ENCODE measurements around the gene NKX1-1.
"Not testable (repeated sequence)": the region's sequence is repeated elsewhere in the genome, so short reads cannot be mapped to it uniquely, and the experiment has no call there.

The NKX1-1 gene

DNA sequence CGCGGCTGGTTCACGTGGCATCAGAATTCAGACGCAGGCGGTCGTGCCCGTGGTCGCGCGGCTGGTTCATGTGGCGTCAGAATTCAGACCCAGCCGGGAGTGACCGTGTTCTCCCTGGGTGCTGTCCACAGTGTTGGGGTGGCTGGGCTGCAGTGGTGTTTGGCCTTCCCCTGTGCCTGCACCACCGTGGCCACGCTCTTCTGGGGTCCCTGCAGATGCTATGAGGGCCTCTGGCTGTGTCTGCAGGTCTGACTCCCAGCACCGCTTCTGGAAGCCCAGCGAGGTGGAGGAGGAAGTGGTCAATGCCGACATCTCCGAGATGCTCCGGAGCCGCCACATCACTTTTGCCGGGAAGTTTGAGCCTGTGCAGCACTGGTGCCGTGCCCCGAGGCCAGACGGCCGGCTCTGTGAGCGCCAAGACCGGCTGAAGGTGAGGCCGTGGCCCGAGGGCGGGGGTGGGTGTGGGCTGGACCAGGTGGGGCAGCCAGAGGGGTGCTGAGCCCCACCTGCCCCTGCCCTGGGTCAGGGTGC, 26.4 kb downstream of the NKX1-1 start:
- Mint-ChIP-seq H3K27me3 (no peaks in the 10 kb centered on the region), H3K36me3 (no peaks in the 10 kb centered on the region), H3K4me3 (no peak overlapping the region), H3K4me1 (no peaks in the 10 kb centered on the region), H3K27ac (no peak overlapping the region), H3K9me3 (no peaks in the 10 kb centered on the region)
- DNase-seq (ENCODE audit: low spot score in 2 of 2) (no peak), ATAC-seq (ENCODE audit: low read depth) (no peak)

DNA sequence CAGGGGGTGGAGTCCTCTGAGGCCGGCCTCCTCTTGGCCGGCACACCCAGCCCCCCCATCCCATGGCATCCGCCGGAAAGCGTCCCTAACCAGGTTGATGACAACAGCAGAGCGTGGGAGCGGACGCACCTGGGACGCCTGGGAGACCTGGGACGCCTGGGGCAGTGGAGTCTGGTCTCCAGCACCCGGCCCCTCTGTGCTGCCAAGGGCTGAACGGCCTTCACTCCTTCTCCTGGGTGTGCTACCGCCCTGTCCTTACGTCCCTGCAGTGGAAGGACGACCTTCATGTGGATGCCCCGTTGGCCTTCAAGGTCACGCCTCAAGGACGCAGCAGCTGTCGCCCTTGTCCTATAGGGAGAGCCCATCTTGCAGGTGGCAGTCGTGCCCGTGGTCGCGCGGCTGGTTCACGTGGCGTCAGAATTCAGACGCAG, 26.9 kb downstream of the NKX1-1 start:
- DNase-seq (ENCODE audit: low spot score in 2 of 2): no peak
- Mint-ChIP-seq H3K36me3 (no peaks in the 10 kb centered on the region), H3K4me1 (no peaks in the 10 kb centered on the region), H3K9me3 (no peaks in the 10 kb centered on the region), H3K27ac (no peak overlapping the region), H3K27me3 (no peaks in the 10 kb centered on the region), H3K4me3 (no peak overlapping the region)
- ATAC-seq (ENCODE audit: low read depth): no peak

DNA sequence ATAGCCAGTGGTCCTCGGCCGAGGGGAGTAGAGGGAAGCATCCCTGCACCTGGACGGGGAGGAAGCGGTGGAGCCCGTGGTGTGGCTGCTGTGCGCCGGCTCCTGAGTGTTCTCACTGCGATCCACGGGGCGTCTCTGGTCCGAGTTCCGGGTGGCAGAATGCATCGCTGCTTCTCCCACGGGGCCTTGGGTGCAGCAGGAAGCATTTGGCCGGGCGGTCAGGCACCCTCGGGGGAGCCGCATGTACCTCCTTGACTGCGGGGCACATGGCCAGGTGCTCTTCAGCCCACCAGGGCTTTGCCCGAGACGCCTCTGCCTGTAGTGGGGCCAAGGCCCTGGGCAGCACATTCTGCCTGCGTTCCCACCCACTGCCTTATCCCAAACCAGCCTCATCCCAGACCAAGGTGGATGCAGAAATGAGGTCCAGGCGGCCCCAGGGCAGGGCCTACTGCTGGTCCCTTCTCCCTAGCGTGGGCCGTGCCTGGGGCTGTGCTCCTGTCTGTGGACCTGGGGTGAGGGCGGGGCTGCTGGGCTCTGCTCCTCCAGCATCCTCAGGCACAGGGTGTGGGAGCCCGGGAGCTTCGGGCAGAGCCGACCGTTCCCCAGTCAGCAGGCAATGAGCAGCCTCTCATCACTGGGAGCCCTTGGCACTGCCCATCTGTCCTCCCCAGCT, 27.5 kb downstream of the NKX1-1 start:
- ATAC-seq (ENCODE audit: low read depth): no peak
- no peaks in the 10 kb centered on the region for H3K4me1 Mint-ChIP-seq
- no peak overlapping the region for H3K4me3 Mint-ChIP-seq
- H3K9me3 Mint-ChIP-seq: no peaks in the 10 kb centered on the region
- no peak overlapping the region for H3K27ac Mint-ChIP-seq
- DNase-seq (ENCODE audit: low spot score in 2 of 2): no peak
- H3K36me3 Mint-ChIP-seq: peaks cover 4% of the 10 kb centered on the region
- H3K27me3 Mint-ChIP-seq: no peaks in the 10 kb centered on the region

GRCh38 chr4:1377606-1378261, 28.5 kb downstream of the NKX1-1 start:
- no peaks in the 10 kb centered on the region for H3K4me1 Mint-ChIP-seq
- no peak overlapping the region for H3K4me3 Mint-ChIP-seq
- H3K27ac Mint-ChIP-seq: no peak overlapping the region
- H3K36me3 Mint-ChIP-seq: peaks cover 13% of the 10 kb centered on the region
- ATAC-seq (ENCODE audit: low read depth) (no peak), DNase-seq (ENCODE audit: low spot score in 2 of 2) (no peak)
- no peaks in the 10 kb centered on the region for H3K27me3 Mint-ChIP-seq
- no peaks in the 10 kb centered on the region for H3K9me3 Mint-ChIP-seq

DNA sequence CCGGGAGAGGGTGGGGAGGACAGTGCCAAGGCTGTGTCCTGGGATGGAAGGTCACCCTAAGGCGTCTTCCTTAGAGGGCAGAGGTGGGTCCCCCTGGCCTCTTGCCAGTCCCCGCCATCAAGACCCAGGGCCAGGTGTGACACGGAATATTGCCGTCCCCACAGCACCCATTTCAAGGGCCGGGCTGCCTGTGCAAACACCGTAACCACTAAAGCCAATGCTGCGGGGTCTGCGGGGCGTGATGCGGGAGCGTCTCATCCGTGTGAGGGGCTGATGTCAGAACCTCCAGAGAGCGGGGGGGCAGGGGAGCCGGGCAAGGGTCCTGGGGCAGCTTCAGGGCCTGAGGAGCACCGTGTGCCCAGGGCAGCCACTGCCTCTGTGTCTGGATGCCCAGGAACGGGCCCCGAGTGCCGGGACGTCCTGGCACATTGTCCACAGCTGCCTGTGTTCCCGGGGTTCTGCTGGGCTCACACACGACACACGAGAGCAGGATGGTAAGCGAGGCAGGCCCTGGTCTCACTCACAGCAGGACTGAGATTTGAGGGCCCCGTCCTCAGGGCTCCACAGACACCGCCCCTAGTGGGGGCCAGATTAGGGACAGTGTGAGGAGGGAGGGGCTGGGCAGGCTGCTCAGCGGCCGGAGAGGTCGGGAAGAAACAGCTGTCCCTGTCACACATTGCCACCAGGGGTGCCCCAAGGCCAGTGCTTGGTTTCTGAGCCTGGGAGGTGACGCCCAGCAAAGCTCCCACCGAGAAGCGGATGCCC, 29.2 kb downstream of the NKX1-1 start:
- DNase-seq (ENCODE audit: low spot score in 2 of 2) (no peak), ATAC-seq (ENCODE audit: low read depth) (no peak)
- Mint-ChIP-seq H3K4me3 (no peak overlapping the region), H3K36me3 (peaks cover 19% of the 10 kb centered on the region), H3K9me3 (no peaks in the 10 kb centered on the region), H3K27ac (no peak overlapping the region), H3K4me1 (no peaks in the 10 kb centered on the region), H3K27me3 (no peaks in the 10 kb centered on the region)

- Mint-ChIP-seq H3K9me3 (no peaks in the 10 kb centered on the region), H3K27me3 (no peaks in the 10 kb centered on the region), H3K36me3 (peaks cover 20% of the 10 kb centered on the region), H3K4me3 (no peak overlapping the region), H3K27ac (no peak overlapping the region), H3K4me1 (no peaks in the 10 kb centered on the region)
- DNase-seq (ENCODE audit: low spot score in 2 of 2) (no peak), ATAC-seq (ENCODE audit: low read depth) (no peak)
Measured at GRCh38 chr4:1376391-1376840, 29.8 kb downstream of the NKX1-1 start.

DNA sequence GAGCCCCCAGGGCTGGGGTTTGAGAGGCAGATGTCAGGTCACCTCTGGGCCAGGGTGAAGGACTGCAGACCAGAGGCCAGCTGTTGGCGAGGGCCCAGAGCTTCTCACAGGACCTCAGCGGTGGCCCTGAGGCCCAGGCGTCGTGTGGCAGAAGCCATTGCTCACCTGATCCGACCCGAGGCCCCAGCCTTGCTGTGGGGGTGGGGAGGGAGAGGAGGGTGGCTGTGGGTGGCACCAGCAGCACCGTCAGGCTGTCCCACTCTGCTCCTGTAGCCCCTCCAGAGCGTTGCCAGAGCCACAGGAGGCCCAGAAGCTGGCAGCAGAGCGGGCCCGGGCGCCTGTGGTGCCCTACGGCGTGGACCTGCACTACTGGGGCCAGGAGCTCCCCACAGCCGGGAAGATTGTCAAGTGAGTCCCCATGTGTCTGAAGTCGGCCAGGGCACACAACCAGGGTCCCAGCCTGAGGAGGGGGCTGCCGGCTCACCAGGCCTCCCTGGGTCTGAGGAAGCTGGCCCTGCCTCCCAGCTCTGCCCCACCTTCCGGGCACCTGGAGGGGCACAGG, 30.4 kb downstream of the NKX1-1 start:
- Mint-ChIP-seq H3K36me3 (peaks cover 26% of the 10 kb centered on the region), H3K4me1 (no peaks in the 10 kb centered on the region), H3K27ac (no peak overlapping the region), H3K4me3 (no peak overlapping the region), H3K9me3 (no peaks in the 10 kb centered on the region), H3K27me3 (no peaks in the 10 kb centered on the region)
- DNase-seq (ENCODE audit: low spot score in 2 of 2): no peak
- no peak for ATAC-seq (ENCODE audit: low read depth)

GRCh38 chr4:1375051-1375721, 31.1 kb downstream of the NKX1-1 start:
- no peaks in the 10 kb centered on the region for H3K27me3 Mint-ChIP-seq
- no peaks in the 10 kb centered on the region for H3K4me1 Mint-ChIP-seq
- no peak overlapping the region for H3K27ac Mint-ChIP-seq
- no peaks in the 10 kb centered on the region for H3K9me3 Mint-ChIP-seq
- H3K4me3 Mint-ChIP-seq: no peak overlapping the region
- H3K36me3 Mint-ChIP-seq: peaks cover 27% of the 10 kb centered on the region
- no peak for ATAC-seq (ENCODE audit: low read depth)
- no peak for DNase-seq (ENCODE audit: low spot score in 2 of 2)

DNA sequence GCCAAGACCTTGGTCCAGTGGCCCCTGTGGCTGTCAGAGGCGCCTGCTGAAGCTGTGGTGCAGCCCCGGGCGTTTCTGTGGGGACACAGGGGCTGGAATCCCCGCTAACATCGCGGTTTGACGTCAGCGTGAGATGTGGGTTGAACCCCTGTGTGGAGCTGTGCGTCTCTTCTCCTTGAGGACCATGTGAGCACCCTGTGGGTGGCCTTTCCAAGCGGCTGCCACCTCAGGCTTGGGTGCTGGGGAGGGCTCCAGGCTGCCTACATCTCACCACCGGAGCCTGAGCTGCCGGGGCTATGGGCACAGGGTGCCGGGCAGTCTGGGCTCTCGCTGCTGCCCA, 31.6 kb downstream of the NKX1-1 start:
- DNase-seq (ENCODE audit: low spot score in 2 of 2) (no peak), ATAC-seq (ENCODE audit: low read depth) (no peak)
- Mint-ChIP-seq H3K4me3 (no peak overlapping the region), H3K9me3 (no peaks in the 10 kb centered on the region), H3K4me1 (no peaks in the 10 kb centered on the region), H3K36me3 (peaks cover 27% of the 10 kb centered on the region), H3K27ac (no peak overlapping the region), H3K27me3 (no peaks in the 10 kb centered on the region)

DNA sequence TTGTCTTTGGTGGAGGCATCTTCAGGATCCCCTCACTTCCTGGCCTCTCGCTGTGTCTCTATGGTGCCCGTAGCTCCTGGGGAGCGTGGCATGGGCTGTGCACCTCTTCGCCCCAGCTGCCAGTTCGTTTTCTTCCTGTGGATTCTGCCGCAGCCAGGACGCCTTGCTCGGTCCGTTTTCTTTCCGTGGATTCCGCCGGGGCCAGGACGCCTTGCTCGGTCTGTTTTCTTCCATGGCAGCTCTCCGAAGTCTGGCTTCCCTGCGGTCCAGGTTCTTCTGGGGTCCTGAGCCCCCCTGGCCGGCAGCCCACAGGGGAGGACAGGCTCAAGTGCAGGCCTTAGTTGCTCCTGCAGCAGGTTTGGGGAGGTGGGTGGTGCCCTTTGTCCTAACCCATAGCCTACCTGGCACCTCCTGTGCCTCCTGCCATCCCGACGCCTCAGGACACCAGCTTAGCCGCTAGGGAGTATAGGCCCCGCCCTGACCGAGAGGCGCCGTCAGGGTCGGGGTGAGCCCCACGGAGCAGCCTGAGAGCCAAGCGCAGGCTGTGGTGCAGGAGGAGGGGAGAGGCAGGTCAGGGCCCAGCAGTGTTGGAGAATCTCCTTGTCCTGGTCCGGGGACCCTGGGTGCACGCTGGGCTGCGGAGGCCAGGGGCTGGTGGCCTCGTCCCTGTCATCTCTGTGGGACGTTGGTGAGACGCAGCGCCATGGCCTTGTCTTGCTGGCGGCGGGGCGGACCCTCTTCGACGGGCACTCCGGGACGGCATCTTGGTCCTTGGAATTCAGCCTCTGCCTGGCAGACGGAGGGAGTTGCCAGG, 32.1 kb downstream of the NKX1-1 start:
- Mint-ChIP-seq H3K4me1 (no peaks in the 10 kb centered on the region), H3K36me3 (peaks cover 30% of the 10 kb centered on the region), H3K4me3 (no peak overlapping the region), H3K9me3 (no peaks in the 10 kb centered on the region), H3K27ac (no peak overlapping the region), H3K27me3 (no peaks in the 10 kb centered on the region)
- DNase-seq (ENCODE audit: low spot score in 2 of 2): no peak
- ATAC-seq (ENCODE audit: low read depth): no peak

DNA sequence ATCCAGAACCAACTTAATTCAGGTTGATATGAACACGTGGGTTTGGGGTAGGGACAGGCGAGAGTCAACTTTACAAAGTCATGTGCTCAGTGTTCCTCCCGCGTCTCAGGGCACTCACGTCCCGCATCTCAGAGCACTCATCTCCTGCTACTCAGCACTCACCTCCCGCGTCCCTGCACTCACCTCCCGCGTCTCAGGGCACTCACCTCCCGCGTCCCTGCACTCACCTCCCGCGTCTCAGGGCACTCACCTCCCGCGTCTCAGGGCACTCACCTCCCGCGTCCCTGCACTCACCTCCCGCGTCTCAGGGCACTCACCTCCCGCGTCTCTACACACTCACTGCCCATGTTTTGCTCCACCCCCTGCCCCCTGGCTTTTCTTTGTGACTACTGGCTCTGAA, 33.7 kb downstream of the NKX1-1 start:
- H3K27ac Mint-ChIP-seq; H3K4me1 Mint-ChIP-seq; DNase-seq (ENCODE audit: low spot score in 2 of 2); H3K9me3 Mint-ChIP-seq; H3K4me3 Mint-ChIP-seq; ATAC-seq (ENCODE audit: low read depth); H3K27me3 Mint-ChIP-seq: not testable (repeated sequence)
- H3K36me3 Mint-ChIP-seq: peaks cover 33% of the 10 kb centered on the region

- Mint-ChIP-seq H3K9me3 (no peaks in the 10 kb centered on the region), H3K27ac (no peak overlapping the region), H3K4me3 (no peak overlapping the region), H3K36me3 (peaks cover 33% of the 10 kb centered on the region), H3K27me3 (no peaks in the 10 kb centered on the region), H3K4me1 (no peaks in the 10 kb centered on the region)
- no peak for ATAC-seq (ENCODE audit: low read depth)
- no peak for DNase-seq (ENCODE audit: low spot score in 2 of 2)
Measured at GRCh38 chr4:1371176-1372165, 34.8 kb downstream of the NKX1-1 start.
